Measurements from ENCODE around the gene TRMT1. TPM values are rescaled to one million over a fixed set of nuclear protein-coding genes. Genes with fewer than 3 reads are reported as not detected.

TRMT1 gene
- total and polyA plus RNA-seq, 2 experiments from 2014 or later = 88.6 to 90.1 TPM

DNA sequence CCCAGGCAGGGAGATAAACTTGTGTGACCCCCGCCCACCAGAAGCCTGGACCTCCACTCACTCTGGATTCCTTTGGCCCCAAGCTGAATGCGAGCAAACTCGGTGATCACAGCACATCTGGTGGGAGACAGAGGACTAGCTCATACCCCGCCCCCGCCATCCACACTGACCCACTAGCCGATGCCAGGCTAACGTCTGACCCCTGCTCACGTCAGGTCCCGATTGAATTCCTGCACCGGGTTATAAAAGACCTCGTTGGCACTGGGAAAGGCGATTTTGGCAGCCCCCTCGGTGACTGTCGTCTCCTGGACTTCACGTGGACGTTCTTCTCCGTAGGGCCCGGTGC, 631 bp downstream of the TRMT1 start:
- ATAC-seq (no peak), DNase-seq (ENCODE audit: low spot score) (no peak)
- peak overlapping the region; percentile 99 for H3K27ac Mint-ChIP-seq
- no peaks in the 10 kb centered on the region for H3K9me2 ChIP-seq (ENCODE audit: insufficient read depth)
- H3K9me3 Mint-ChIP-seq = peaks cover 3% of the 10 kb centered on the region; the same call in 2 of the 3 replicates
- H3K4me3 Mint-ChIP-seq = peak overlapping the region; percentile 99
- peaks cover 30% of the 10 kb centered on the region for H3K4me1 Mint-ChIP-seq
- H3K79me2 ChIP-seq (replicated peaks; ENCODE audit: insufficient read depth) = peaks cover 56% of the 10 kb centered on the region
- H2AFZ ChIP-seq = peak overlapping the region; percentile 40
- peaks cover 29% of the 10 kb centered on the region for H3K27me3 Mint-ChIP-seq (ENCODE audit: insufficient read depth, low read depth, poor library complexity)
- H3K4me1 ChIP-seq (ENCODE audit: insufficient read depth) = peaks cover 32% of the 10 kb centered on the region
- H3K36me3 Mint-ChIP-seq (ENCODE audit: low read depth) = peaks cover 46% of the 10 kb centered on the region
- H3K27me3 ChIP-seq (ENCODE audit: insufficient read depth) = no peaks in the 10 kb centered on the region
- H4K20me1 ChIP-seq (replicated peaks; ENCODE audit: insufficient read depth) = peaks cover 29% of the 10 kb centered on the region
- H3K4me3 ChIP-seq = peak overlapping the region; percentile 99
- TF ChIP-seq NANOG (IDR thresholded peaks at IDR 0.05; ENCODE audit: borderline replicate concordance) (no peak), STAT1 (IDR thresholded peaks at IDR 0.05; ENCODE audit: unreplicated experiment) (no peak), ZNF114 (CRISPR knock-in tag; IDR thresholded peaks at IDR 0.05) (no peak), EZH2 (IDR thresholded peaks at IDR 0.05; ENCODE audit: low read depth, unreplicated experiment) (no peak), ZNF331 (CRISPR knock-in tag; IDR thresholded peaks at IDR 0.05; ENCODE audit: low read depth) (no peak), EZH2phosphoT487 (IDR thresholded peaks at IDR 0.05; ENCODE audit: unreplicated experiment) (no peak), POLR2AphosphoS5 (IDR thresholded peaks at IDR 0.05; ENCODE audit: low read depth) (no peak), JUNB (IDR thresholded peaks at IDR 0.05; ENCODE audit: unreplicated experiment) (no peak)
- TF ChIP-seq, protein P1, sequence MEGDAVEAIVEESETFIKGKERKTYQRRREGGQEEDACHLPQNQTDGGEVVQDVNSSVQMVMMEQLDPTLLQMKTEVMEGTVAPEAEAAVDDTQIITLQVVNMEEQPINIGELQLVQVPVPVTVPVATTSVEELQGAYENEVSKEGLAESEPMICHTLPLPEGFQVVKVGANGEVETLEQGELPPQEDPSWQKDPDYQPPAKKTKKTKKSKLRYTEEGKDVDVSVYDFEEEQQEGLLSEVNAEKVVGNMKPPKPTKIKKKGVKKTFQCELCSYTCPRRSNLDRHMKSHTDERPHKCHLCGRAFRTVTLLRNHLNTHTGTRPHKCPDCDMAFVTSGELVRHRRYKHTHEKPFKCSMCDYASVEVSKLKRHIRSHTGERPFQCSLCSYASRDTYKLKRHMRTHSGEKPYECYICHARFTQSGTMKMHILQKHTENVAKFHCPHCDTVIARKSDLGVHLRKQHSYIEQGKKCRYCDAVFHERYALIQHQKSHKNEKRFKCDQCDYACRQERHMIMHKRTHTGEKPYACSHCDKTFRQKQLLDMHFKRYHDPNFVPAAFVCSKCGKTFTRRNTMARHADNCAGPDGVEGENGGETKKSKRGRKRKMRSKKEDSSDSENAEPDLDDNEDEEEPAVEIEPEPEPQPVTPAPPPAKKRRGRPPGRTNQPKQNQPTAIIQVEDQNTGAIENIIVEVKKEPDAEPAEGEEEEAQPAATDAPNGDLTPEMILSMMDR (conservative IDR thresholded peaks at IDR 0.05; ENCODE audit: low read depth in 2 of 2) = no peak
- TF ChIP-seq, protein P2, sequence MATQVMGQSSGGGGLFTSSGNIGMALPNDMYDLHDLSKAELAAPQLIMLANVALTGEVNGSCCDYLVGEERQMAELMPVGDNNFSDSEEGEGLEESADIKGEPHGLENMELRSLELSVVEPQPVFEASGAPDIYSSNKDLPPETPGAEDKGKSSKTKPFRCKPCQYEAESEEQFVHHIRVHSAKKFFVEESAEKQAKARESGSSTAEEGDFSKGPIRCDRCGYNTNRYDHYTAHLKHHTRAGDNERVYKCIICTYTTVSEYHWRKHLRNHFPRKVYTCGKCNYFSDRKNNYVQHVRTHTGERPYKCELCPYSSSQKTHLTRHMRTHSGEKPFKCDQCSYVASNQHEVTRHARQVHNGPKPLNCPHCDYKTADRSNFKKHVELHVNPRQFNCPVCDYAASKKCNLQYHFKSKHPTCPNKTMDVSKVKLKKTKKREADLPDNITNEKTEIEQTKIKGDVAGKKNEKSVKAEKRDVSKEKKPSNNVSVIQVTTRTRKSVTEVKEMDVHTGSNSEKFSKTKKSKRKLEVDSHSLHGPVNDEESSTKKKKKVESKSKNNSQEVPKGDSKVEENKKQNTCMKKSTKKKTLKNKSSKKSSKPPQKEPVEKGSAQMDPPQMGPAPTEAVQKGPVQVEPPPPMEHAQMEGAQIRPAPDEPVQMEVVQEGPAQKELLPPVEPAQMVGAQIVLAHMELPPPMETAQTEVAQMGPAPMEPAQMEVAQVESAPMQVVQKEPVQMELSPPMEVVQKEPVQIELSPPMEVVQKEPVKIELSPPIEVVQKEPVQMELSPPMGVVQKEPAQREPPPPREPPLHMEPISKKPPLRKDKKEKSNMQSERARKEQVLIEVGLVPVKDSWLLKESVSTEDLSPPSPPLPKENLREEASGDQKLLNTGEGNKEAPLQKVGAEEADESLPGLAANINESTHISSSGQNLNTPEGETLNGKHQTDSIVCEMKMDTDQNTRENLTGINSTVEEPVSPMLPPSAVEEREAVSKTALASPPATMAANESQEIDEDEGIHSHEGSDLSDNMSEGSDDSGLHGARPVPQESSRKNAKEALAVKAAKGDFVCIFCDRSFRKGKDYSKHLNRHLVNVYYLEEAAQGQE (IDR thresholded peaks at IDR 0.05; ENCODE audit: unreplicated experiment) = no peak
- TF ChIP-seq, protein P3, sequence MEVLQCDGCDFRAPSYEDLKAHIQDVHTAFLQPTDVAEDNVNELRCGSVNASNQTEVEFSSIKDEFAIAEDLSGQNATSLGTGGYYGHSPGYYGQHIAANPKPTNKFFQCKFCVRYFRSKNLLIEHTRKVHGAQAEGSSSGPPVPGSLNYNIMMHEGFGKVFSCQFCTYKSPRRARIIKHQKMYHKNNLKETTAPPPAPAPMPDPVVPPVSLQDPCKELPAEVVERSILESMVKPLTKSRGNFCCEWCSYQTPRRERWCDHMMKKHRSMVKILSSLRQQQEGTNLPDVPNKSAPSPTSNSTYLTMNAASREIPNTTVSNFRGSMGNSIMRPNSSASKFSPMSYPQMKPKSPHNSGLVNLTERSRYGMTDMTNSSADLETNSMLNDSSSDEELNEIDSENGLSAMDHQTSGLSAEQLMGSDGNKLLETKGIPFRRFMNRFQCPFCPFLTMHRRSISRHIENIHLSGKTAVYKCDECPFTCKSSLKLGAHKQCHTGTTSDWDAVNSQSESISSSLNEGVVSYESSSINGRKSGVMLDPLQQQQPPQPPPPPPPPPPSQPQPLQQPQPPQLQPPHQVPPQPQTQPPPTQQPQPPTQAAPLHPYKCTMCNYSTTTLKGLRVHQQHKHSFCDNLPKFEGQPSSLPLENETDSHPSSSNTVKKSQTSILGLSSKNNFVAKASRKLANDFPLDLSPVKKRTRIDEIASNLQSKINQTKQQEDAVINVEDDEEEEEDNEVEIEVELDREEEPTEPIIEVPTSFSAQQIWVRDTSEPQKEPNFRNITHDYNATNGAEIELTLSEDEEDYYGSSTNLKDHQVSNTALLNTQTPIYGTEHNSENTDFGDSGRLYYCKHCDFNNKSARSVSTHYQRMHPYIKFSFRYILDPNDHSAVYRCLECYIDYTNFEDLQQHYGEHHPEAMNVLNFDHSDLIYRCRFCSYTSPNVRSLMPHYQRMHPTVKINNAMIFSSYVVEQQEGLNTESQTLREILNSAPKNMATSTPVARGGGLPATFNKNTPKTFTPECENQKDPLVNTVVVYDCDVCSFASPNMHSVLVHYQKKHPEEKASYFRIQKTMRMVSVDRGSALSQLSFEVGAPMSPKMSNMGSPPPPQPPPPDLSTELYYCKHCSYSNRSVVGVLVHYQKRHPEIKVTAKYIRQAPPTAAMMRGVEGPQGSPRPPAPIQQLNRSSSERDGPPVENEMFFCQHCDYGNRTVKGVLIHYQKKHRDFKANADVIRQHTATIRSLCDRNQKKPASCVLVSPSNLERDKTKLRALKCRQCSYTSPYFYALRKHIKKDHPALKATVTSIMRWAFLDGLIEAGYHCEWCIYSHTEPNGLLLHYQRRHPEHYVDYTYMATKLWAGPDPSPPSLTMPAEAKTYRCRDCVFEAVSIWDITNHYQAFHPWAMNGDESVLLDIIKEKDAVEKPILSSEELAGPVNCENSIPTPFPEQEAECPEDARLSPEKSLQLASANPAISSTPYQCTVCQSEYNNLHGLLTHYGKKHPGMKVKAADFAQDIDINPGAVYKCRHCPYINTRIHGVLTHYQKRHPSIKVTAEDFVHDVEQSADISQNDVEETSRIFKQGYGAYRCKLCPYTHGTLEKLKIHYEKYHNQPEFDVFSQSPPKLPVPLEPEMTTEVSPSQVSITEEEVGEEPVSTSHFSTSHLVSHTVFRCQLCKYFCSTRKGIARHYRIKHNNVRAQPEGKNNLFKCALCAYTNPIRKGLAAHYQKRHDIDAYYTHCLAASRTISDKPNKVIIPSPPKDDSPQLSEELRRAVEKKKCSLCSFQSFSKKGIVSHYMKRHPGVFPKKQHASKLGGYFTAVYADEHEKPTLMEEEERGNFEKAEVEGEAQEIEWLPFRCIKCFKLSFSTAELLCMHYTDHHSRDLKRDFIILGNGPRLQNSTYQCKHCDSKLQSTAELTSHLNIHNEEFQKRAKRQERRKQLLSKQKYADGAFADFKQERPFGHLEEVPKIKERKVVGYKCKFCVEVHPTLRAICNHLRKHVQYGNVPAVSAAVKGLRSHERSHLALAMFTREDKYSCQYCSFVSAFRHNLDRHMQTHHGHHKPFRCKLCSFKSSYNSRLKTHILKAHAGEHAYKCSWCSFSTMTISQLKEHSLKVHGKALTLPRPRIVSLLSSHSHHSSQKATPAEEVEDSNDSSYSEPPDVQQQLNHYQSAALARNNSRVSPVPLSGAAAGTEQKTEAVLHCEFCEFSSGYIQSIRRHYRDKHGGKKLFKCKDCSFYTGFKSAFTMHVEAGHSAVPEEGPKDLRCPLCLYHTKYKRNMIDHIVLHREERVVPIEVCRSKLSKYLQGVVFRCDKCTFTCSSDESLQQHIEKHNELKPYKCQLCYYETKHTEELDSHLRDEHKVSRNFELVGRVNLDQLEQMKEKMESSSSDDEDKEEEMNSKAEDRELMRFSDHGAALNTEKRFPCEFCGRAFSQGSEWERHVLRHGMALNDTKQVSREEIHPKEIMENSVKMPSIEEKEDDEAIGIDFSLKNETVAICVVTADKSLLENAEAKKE (CRISPR knock-in tag; IDR thresholded peaks at IDR 0.05) = no peak
- H3F3A ChIP-seq (replicated peaks; ENCODE audit: low read depth) = peaks cover 9% of the 10 kb centered on the region
- peak overlapping the region; percentile 98 for H3K27ac ChIP-seq (ENCODE audit: low read depth)
- peaks cover 13% of the 10 kb centered on the region for H3K36me3 ChIP-seq (ENCODE audit: insufficient read depth)
- peak overlapping the region; percentile 99 for H3K4me2 ChIP-seq

Measured in GM23338 (cell line).